ENCODE measurements around the gene PLEK2. TPM values are rescaled to one million over a fixed set of nuclear protein-coding genes. Genes with fewer than 3 reads are reported as not detected.

PLEK2 gene
- polyA plus RNA-seq, 2 of the 4 experiments (the other 2 are of a cell fraction): 14.6 to 14.7 TPM

DNA sequence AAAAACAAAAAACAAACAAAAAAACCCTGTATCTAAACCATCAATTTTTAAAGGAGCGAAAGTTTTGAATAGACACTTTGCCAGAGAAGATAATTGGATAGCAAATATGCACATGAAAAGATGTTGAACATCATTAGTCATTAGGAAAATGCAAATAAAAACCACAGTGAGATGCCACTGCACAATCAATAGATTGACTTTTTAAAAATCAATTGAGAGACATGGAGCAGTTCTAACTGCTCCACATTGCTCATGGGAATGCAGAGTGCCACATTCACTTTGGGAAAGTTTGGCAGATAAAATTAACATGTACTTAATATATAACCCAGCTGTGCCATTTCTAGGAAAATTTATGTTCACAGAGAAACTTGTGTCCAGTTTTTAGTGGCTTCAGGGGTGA lies 39.1 kb downstream of the PLEK2 start:
- FAIRE-seq (no peak), DNase-seq (ENCODE audit: low read depth in 1 of 2, low spot score in 1 of 2) (no peak), ATAC-seq (no peak)
- H3K4me1 ChIP-seq: 0 out of 3 replicates have a peak, but pooled peaks cover 5% of the 10 kb centered on the region
- no peak overlapping the region for H3K27ac ChIP-seq
- no peak overlapping the region for H3K4me2 ChIP-seq
- ChIA-PET CTCF (no interaction called here), POLR2A (no interaction called here)
- H3K9me3 ChIP-seq: no peaks in the 10 kb centered on the region
- WGBS (ENCODE audit: missing lambda C conversion rate): 91% methylated on average over 1 of the region's 1 CpG
- no peak for TF ChIP-seq BHLHE40 (IDR thresholded peaks at IDR 0.05; ENCODE audit: low read depth, low read length)
- no peak for TF ChIP-seq FOXS1 (CRISPR knock-in tag; IDR thresholded peaks at IDR 0.05)
- no peak for TF ChIP-seq KDM1A (IDR thresholded peaks at IDR 0.05; ENCODE audit: low read depth)
- TF ChIP-seq PHF8 (IDR thresholded peaks at IDR 0.05; ENCODE audit: borderline replicate concordance, low read depth): no peak
- no peak overlapping the region for H3K4me3 ChIP-seq

DNA sequence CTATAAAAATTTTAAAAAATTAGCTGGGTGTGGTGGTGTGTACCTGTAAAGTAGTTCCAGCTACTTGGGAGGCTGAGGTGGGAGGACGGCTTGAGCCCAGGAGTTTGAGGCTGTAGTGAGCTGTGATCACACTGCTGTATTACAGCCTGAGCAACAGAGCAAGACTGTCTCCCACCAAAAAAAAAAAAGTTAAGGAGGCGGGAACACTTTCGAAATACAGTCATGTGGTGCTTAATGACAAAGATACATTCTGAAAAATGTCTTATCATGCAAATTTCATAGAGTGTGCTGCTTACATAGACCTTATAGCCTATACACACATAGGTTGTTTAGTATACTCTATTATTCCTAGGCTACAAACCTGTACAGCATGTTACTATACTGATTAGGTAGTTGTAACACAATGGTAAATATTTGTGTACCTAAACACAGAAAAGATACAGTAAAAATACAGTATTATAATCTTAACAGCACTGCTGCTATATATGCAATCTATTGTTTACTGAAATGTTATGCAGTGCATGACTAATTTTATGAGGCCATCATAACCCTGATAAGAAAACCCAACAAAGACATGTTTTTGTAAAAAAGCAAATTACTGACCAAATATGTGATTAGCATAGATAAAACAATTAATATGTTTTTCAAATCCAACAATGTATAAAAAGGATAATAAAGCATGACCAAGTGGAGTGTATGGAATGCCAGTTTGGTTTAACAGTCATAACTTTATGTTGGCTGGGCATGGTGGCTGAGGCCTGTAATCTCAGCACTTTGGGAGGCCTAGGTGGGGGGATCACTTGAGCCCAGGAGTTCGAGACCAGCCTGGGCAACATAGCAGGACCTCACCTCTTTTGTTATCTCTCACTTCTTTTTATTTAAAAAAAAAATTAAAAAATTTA lies 40.5 kb downstream of the PLEK2 start:
- POLR2A ChIA-PET: interaction anchor here (0.6 kb wide), 1 partner anchor 15 kb away, joined by 3 read pairs; no protein-coding TSS in a partner anchor

DNA sequence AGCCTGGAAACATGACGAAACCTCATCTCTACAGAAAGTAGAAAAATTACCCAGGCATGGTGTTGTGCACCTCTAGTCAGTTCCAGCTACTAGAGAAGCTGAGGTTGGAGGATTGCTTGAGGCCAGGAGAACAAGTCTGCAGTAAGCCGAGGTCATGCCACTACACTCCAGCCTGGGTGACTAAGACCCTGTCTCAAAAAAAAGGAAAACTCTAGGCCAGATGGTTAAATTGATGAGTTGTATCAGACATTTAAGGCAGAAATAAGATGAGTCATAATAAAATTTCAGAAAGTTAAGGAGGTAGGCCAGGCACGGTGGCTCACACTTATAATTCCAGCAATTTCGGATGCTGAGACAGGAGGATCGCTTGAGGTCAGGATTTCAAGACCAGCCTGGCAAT lies 41.1 kb downstream of the PLEK2 start:
- H3K4me1 ChIP-seq: 0 out of 3 replicates have a peak, but pooled peaks cover 5% of the 10 kb centered on the region

More for the DNA sequence above, 40.5 kb downstream of the PLEK2 start:
- DNase-seq (ENCODE audit: low read depth in 1 of 2, low spot score in 1 of 2) (no peak), FAIRE-seq (no peak), ATAC-seq (peak in 1 of 2 experiments; percentile 32; a peak in 3 of 6 replicates)
- H3K27ac ChIP-seq: no peak overlapping the region
- 0 out of 3 replicates have a peak, but pooled peaks cover 5% of the 10 kb centered on the region for H3K4me1 ChIP-seq
- H3K4me3 ChIP-seq: no peak overlapping the region
- WGBS (ENCODE audit: missing lambda C conversion rate): 97% methylated on average over 4 of the region's 4 CpGs
- no peak overlapping the region for H3K4me2 ChIP-seq
- CTCF ChIA-PET: no interaction called here
- H3K9me3 ChIP-seq: no peaks in the 10 kb centered on the region
- TF ChIP-seq, protein P1, sequence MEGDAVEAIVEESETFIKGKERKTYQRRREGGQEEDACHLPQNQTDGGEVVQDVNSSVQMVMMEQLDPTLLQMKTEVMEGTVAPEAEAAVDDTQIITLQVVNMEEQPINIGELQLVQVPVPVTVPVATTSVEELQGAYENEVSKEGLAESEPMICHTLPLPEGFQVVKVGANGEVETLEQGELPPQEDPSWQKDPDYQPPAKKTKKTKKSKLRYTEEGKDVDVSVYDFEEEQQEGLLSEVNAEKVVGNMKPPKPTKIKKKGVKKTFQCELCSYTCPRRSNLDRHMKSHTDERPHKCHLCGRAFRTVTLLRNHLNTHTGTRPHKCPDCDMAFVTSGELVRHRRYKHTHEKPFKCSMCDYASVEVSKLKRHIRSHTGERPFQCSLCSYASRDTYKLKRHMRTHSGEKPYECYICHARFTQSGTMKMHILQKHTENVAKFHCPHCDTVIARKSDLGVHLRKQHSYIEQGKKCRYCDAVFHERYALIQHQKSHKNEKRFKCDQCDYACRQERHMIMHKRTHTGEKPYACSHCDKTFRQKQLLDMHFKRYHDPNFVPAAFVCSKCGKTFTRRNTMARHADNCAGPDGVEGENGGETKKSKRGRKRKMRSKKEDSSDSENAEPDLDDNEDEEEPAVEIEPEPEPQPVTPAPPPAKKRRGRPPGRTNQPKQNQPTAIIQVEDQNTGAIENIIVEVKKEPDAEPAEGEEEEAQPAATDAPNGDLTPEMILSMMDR (IDR thresholded peaks at IDR 0.05): no peak
- TF ChIP-seq MAFK (IDR thresholded peaks at IDR 0.05; ENCODE audit: partially characterized antibody): peak; percentile 23
- TF ChIP-seq TP53 (CRISPR knock-in tag; IDR thresholded peaks at IDR 0.05): no peak

DNA sequence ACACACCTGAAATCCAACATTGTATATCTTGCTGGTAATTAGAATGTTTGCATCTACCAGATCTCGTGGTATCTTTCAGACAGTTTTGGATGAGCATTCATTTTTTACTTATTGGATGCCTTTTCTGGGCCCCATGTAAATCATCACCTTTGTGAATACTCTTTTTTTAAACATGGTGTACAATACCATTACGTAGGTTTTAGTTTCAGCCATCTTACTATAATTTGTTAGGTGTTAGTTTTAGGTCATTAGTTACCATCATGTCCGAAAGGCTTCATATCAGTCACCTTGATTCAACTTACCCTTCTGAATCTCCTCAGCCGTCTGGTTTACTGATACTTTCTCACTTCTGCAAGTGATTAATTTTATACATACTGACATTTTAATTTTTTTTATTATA lies 46.5 kb downstream of the PLEK2 start:
- H3K4me1 ChIP-seq: peaks cover 24% of the 10 kb centered on the region
- H3K27ac ChIP-seq: no peak overlapping the region
- ChIA-PET POLR2A (no interaction called here), CTCF (interaction anchor here (0.6 kb wide), 1 partner anchor 8 kb away, joined by 3 read pairs; no protein-coding TSS in a partner anchor)
- H3K9me3 ChIP-seq: no peaks in the 10 kb centered on the region
- no peak overlapping the region for H3K4me2 ChIP-seq
- FAIRE-seq (no peak), DNase-seq (ENCODE audit: low read depth in 1 of 2, low spot score in 1 of 2) (no peak), ATAC-seq (no peak)
- H3K4me3 ChIP-seq: no peak overlapping the region
- WGBS (ENCODE audit: missing lambda C conversion rate): 89% methylated on average over 4 of the region's 4 CpGs
- TF ChIP-seq, protein P2, sequence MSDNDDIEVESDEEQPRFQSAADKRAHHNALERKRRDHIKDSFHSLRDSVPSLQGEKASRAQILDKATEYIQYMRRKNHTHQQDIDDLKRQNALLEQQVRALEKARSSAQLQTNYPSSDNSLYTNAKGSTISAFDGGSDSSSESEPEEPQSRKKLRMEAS (IDR thresholded peaks at IDR 0.05): no peak
- TF ChIP-seq, protein P3, sequence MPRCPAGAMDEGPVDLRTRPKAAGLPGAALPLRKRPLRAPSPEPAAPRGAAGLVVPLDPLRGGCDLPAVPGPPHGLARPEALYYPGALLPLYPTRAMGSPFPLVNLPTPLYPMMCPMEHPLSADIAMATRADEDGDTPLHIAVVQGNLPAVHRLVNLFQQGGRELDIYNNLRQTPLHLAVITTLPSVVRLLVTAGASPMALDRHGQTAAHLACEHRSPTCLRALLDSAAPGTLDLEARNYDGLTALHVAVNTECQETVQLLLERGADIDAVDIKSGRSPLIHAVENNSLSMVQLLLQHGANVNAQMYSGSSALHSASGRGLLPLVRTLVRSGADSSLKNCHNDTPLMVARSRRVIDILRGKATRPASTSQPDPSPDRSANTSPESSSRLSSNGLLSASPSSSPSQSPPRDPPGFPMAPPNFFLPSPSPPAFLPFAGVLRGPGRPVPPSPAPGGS (IDR thresholded peaks at IDR 0.05): no peak
- TF ChIP-seq POLR2A (IDR thresholded peaks at IDR 0.05; ENCODE audit: low read length): no peak
- no peak for TF ChIP-seq NR3C1 (IDR thresholded peaks at IDR 0.05)
- no peak for TF ChIP-seq EHMT2 (IDR thresholded peaks at IDR 0.05; ENCODE audit: low read depth)
- TF ChIP-seq CBX2 (IDR thresholded peaks at IDR 0.05; ENCODE audit: borderline replicate concordance, low read depth): no peak
- TF ChIP-seq MYC (IDR thresholded peaks at IDR 0.05; ENCODE audit: borderline replicate concordance, low read length): no peak
- TF ChIP-seq, protein P1 (IDR thresholded peaks at IDR 0.05): no peak
- TF ChIP-seq HDAC2 (IDR thresholded peaks at IDR 0.05): no peak
- no peak for TF ChIP-seq NFE2L2 (conservative IDR thresholded peaks at IDR 0.05; ENCODE audit: low read length)
- TF ChIP-seq, protein P4, sequence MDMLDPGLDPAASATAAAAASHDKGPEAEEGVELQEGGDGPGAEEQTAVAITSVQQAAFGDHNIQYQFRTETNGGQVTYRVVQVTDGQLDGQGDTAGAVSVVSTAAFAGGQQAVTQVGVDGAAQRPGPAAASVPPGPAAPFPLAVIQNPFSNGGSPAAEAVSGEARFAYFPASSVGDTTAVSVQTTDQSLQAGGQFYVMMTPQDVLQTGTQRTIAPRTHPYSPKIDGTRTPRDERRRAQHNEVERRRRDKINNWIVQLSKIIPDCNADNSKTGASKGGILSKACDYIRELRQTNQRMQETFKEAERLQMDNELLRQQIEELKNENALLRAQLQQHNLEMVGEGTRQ (IDR thresholded peaks at IDR 0.05): no peak
- TF ChIP-seq FOSL2 (IDR thresholded peaks at IDR 0.05): no peak
- no peak for TF ChIP-seq FOSL2 (CRISPR knock-in tag; IDR thresholded peaks at IDR 0.05)
- no peak for TF ChIP-seq TP53 (CRISPR knock-in tag; IDR thresholded peaks at IDR 0.05)

More for the DNA sequence above, 41.1 kb downstream of the PLEK2 start:
- DNase-seq (ENCODE audit: low read depth in 1 of 2, low spot score in 1 of 2) (no peak), FAIRE-seq (no peak), ATAC-seq (peak in 1 of 2 experiments; percentile 41; a peak in 2 of 6 replicates)
- POLR2A ChIA-PET: interaction anchor here (0.6 kb wide), 1 partner anchor 14 kb away, joined by 3 read pairs; no protein-coding TSS in a partner anchor
- Histone ChIP-seq H3K4me2 (no peak overlapping the region), H3K27ac (no peak overlapping the region), H3K9me3 (no peaks in the 10 kb centered on the region), H3K4me3 (no peak overlapping the region)
- TF ChIP-seq FOSB (CRISPR knock-in tag; IDR thresholded peaks at IDR 0.05) (no peak), EHMT2 (IDR thresholded peaks at IDR 0.05; ENCODE audit: low read depth) (no peak), HEYL (CRISPR knock-in tag; IDR thresholded peaks at IDR 0.05) (no peak), FOSL2 (IDR thresholded peaks at IDR 0.05) (no peak), FOSL2 (CRISPR knock-in tag; IDR thresholded peaks at IDR 0.05) (peak; percentile 58), RFX5 (IDR thresholded peaks at IDR 0.05) (no peak), RCOR1 (IDR thresholded peaks at IDR 0.05; ENCODE audit: low read depth, low read length) (no peak), POLR2AphosphoS2 (conservative IDR thresholded peaks at IDR 0.05; ENCODE audit: low read length) (no peak)
- 94% methylated on average over 5 of the region's 5 CpGs for WGBS (ENCODE audit: missing lambda C conversion rate)
- CTCF ChIA-PET: no interaction called here
